Astrocyte (in vitro differentiated cells and primary cell): ENCODE results near the gene GALM.
"Not testable (repeated sequence)": the region's sequence is repeated elsewhere in the genome, so short reads cannot be mapped to it uniquely, and the experiment has no call there.

ENCODE experiments used
- CTCF ChIP-seq: IDR thresholded peaks from 2 replicates; pipeline ENCODE4 v1.5.1; 2011; ENCODE audit warnings: low read depth, mild to moderate bottlenecking, inconsistent platforms, low read length, moderate library complexity; ENCODE audit not compliant: insufficient read depth
- EZH2 ChIP-seq: IDR thresholded peaks from 2 replicates; pipeline ENCODE4 v1.6.1; 2012; ENCODE audit warnings: mild to moderate bottlenecking, low read length, inconsistent platforms; ENCODE audit not compliant: insufficient read depth

GRCh38 chr2:38714941-38715340 lies 49.0 kb downstream of the GALM start:
- not testable (repeated sequence) for TF ChIP-seq EZH2, CTCF
